ENCODE measurements around the gene BTBD17.
A peak's percentile ranks its signal among the peaks of the same experiment; 100 is the strongest.
"Not testable (repeated sequence)": the region's sequence is repeated elsewhere in the genome, so short reads cannot be mapped to it uniquely, and the experiment has no call there.

The BTBD17 gene

GRCh38 chr17:74361230-74362068 lies at the start of gene BTBD17:
BTBD17 (minus strand) TSS chr17:74361868; CDS start chr17:74361819, 49 bp downstream.
- DNase-seq: no peak

GRCh38 chr17:74410001-74410443 lies 48.4 kb upstream of the BTBD17 start:
- peak; percentile 82 to 88 for DNase-seq

- DNase-seq: no peak
These were observed 47.1 kb upstream of the BTBD17 start for GRCh38 chr17:74408815-74409214.

- DNase-seq: no peak
These were observed 46.6 kb upstream of the BTBD17 start for GRCh38 chr17:74408262-74408661.

GRCh38 chr17:74407384-74407783 lies 45.7 kb upstream of the BTBD17 start:
- DNase-seq: no peak

- DNase-seq: not testable (repeated sequence)
These were observed 43.6 kb upstream of the BTBD17 start for GRCh38 chr17:74405311-74405710.

- DNase-seq: no peak
These were observed 43.1 kb upstream of the BTBD17 start for GRCh38 chr17:74404789-74405188.

- no peak for DNase-seq
These were observed 42.5 kb upstream of the BTBD17 start for GRCh38 chr17:74404218-74404617.

- peak; percentile 54 to 70 for DNase-seq
These were observed 42.0 kb upstream of the BTBD17 start for GRCh38 chr17:74403512-74404137.

- DNase-seq: no peak
These were observed 40.4 kb upstream of the BTBD17 start for GRCh38 chr17:74402048-74402447.

GRCh38 chr17:74396567-74396966 lies 34.9 kb upstream of the BTBD17 start:
- DNase-seq: no peak

- DNase-seq: no peak
These were observed 33.3 kb upstream of the BTBD17 start for GRCh38 chr17:74394977-74395376.

GRCh38 chr17:74394275-74394950 lies 32.7 kb upstream of the BTBD17 start:
- no peak for DNase-seq

GRCh38 chr17:74393346-74393942 lies 31.8 kb upstream of the BTBD17 start:
- DNase-seq: no peak

- DNase-seq: no peak
These were observed 31.2 kb upstream of the BTBD17 start for GRCh38 chr17:74392848-74393247.

GRCh38 chr17:74391771-74392170 lies 30.1 kb upstream of the BTBD17 start:
- peak; percentile 84 to 88 for DNase-seq

GRCh38 chr17:74390680-74391653 lies 29.3 kb upstream of the BTBD17 start:
- DNase-seq: no peak

GRCh38 chr17:74389937-74390679 lies 28.4 kb upstream of the BTBD17 start:
- no peak for DNase-seq

GRCh38 chr17:74389084-74389753 lies 27.6 kb upstream of the BTBD17 start:
- no peak for DNase-seq

GRCh38 chr17:74387365-74388218 lies 25.9 kb upstream of the BTBD17 start:
- no peak for DNase-seq
